Raji (cell line): ENCODE data around the gene SERPINC1.
A peak's percentile ranks its signal among the peaks of the same experiment; 100 is the strongest.

ENCODE experiments used
- POLR2A ChIP-seq: IDR thresholded peaks from 2 replicates; pipeline ENCODE4 v1.6.1; 2011; ENCODE audit warnings: low read depth, low read length, control low read depth; ENCODE audit not compliant: insufficient read depth

The SERPINC1 gene

GRCh38 chr1:173869021-173869359 is 48.1 kb downstream of the SERPINC1 start:
- TF ChIP-seq POLR2A: no peak

- TF ChIP-seq POLR2A: peak; percentile 51; the same call in 1 of the 2 replicates
These were observed 48.7 kb downstream of the SERPINC1 start, which contains the start of gene ZBTB37 for GRCh38 chr1:173868266-173869020. TSS of gene ZBTB37 (plus strand) at chr1:173868380. CDS start at chr1:173870226, 1,846 bp downstream.

GRCh38 chr1:173867753-173868265 is 49.3 kb downstream of the SERPINC1 start, which contains the start of gene GAS5:
TSS of gene GAS5 (minus strand) at chr1:173867989.
- TF ChIP-seq POLR2A: peak; percentile 100

GRCh38 chr1:173867141-173867752 is 49.9 kb downstream of the SERPINC1 start:
- no peak for TF ChIP-seq POLR2A

- TF ChIP-seq POLR2A: peak; percentile 37; the same call in 1 of the 2 replicates
These were observed 50.6 kb downstream of the SERPINC1 start for GRCh38 chr1:173866413-173867115.

GRCh38 chr1:173865468-173866164 is 51.5 kb downstream of the SERPINC1 start:
- TF ChIP-seq POLR2A: peak; percentile 4; the same call in 1 of the 2 replicates

GRCh38 chr1:173864179-173864867 is 52.8 kb downstream of the SERPINC1 start:
- TF ChIP-seq POLR2A: no peak

- TF ChIP-seq POLR2A: no peak; the same call in 1 of the 2 replicates
These were observed 53.6 kb downstream of the SERPINC1 start for GRCh38 chr1:173863224-173864161.

GRCh38 chr1:173862769-173863223 is 54.3 kb downstream of the SERPINC1 start:
- TF ChIP-seq POLR2A: peak; percentile 27; the same call in 1 of the 2 replicates

- peak; percentile 53; the same call in 1 of the 2 replicates for TF ChIP-seq POLR2A
These were observed 54.9 kb downstream of the SERPINC1 start for GRCh38 chr1:173862146-173862768.

GRCh38 chr1:173861731-173862145 is 55.4 kb downstream of the SERPINC1 start:
- TF ChIP-seq POLR2A: no peak

- no peak for TF ChIP-seq POLR2A
These were observed 57.1 kb downstream of the SERPINC1 start for GRCh38 chr1:173860065-173860464.
